Small intestine (tissue), 7 donors: ENCODE data around the gene IP6K3. TPM values are rescaled to one million over a fixed set of nuclear protein-coding genes. Genes with fewer than 3 reads are reported as not detected.

ENCODE experiments used
- DNase-seq, 2 donors: peaks; one replicate each; pipeline versions ENCODE4 v3.0.0 to v3.0.0-alpha.2; 2013
- FAIRE-seq: peaks from 2 replicates; lab custom pipeline; 2012; peaks lifted over from hg19 to GRCh38; lab: Jason Lieb, UNC
- H3K27ac ChIP-seq, 3 donors: one replicate each; pipeline ENCODE4 v1.5.1; 2013; ENCODE audit warnings: low read length in 2 of 3, mild to moderate bottlenecking in 2 of 3, control low read depth in 1 of 3, inconsistent platforms in 1 of 3, low read depth in 1 of 3, moderate library complexity in 1 of 3
- H3K27me3 ChIP-seq, 3 donors: one replicate each; pipeline ENCODE4 v1.6.1; 2013; ENCODE audit warnings: low read length in 3 of 3, inconsistent platforms in 1 of 3; ENCODE audit not compliant: control insufficient read depth in 3 of 3, insufficient read depth in 3 of 3
- H3K36me3 ChIP-seq, 3 donors: one replicate each; pipeline ENCODE4 v1.6.1; 2013; ENCODE audit warnings: low read length in 3 of 3, inconsistent platforms in 1 of 3, low read depth in 1 of 3, mild to moderate bottlenecking in 1 of 3, moderate library complexity in 1 of 3; ENCODE audit not compliant: control insufficient read depth in 3 of 3, insufficient read depth in 2 of 3
- H3K4me1 ChIP-seq, 3 donors: one replicate each; pipeline ENCODE4 v1.6.1; 2013; ENCODE audit warnings: low read length in 2 of 3, inconsistent platforms in 1 of 3, low read depth in 1 of 3, mild to moderate bottlenecking in 1 of 3, moderate library complexity in 1 of 3; ENCODE audit not compliant: control insufficient read depth in 3 of 3, insufficient read depth in 2 of 3
- H3K4me3 ChIP-seq, 3 donors: one replicate each; pipeline ENCODE4 v1.5.1; 2013; ENCODE audit warnings: low read length in 3 of 3, control low read depth in 1 of 3, inconsistent platforms in 1 of 3, low read depth in 1 of 3, mild to moderate bottlenecking in 1 of 3, moderate library complexity in 1 of 3
- H3K9me3 ChIP-seq, 2 donors: one replicate each; pipeline ENCODE4 v1.6.1; 2013; ENCODE audit warnings: low read depth in 1 of 2, low read length in 1 of 2; ENCODE audit not compliant: control insufficient read depth in 2 of 2, insufficient read depth in 1 of 2
- WGBS, 3 donors: extraction: QIAGEN DNeasy Blood & Tissue Kit; methylation state at CpG; one replicate each; pipeline ENCODE4 v1.1.7; 2013; 5-methylcytosine and 5-hydroxymethylcytosine counted together
- polyA plus RNA-seq, 4 donors: library from polyadenylated mRNA; stranded (reverse) in 3 of 4; unstranded in 1 of 4; fragments of 200-250 nt in 3 of 4; fragments of 120-200 nt in 1 of 4; gene quantifications; one replicate each; pipeline versions ENCODE4 v1.2.1 to v1.2.3, GENCODE V29; 2013
- donor health status: healthy with polysubstance abuse.
- donor health status: control.
- donor health status: control.
- donor health status: Bipolar disorder and iron deficiency.
- donor health status: healthy.

The IP6K3 gene
- polyA plus RNA-seq, 4 donors: 0.35 to 1.0 (median 0.72) TPM

GRCh38 chr6:33704215-33705066 is 42.3 kb downstream of the IP6K3 start:
- no peaks in the 10 kb centered on the region for H3K9me3 ChIP-seq
- no peak for FAIRE-seq
- 85 to 90% (median 88%) methylated on average over 11 of the region's 11 CpGs for WGBS, 3 donors
- peak in 1 of 2 donors; percentile 42 for DNase-seq
- no peak overlapping the region for H3K4me3 ChIP-seq
- H3K27ac ChIP-seq: no peak overlapping the region
- H3K27me3 ChIP-seq: no peaks in the 10 kb centered on the region
- peaks cover 0 to 7% (median 0%) of the 10 kb centered on the region in 3 donors for H3K4me1 ChIP-seq
- peaks cover 0 to 47% (median 3%) of the 10 kb centered on the region in 3 donors for H3K36me3 ChIP-seq

GRCh38 chr6:33702345-33702977 is 44.2 kb downstream of the IP6K3 start:
- WGBS, 3 donors: 80 to 96% (median 83%) methylated on average over 1 of the region's 1 CpG
- no peak for FAIRE-seq
- peaks cover 0 to 51% (median 7%) of the 10 kb centered on the region in 3 donors for H3K36me3 ChIP-seq

DNA sequence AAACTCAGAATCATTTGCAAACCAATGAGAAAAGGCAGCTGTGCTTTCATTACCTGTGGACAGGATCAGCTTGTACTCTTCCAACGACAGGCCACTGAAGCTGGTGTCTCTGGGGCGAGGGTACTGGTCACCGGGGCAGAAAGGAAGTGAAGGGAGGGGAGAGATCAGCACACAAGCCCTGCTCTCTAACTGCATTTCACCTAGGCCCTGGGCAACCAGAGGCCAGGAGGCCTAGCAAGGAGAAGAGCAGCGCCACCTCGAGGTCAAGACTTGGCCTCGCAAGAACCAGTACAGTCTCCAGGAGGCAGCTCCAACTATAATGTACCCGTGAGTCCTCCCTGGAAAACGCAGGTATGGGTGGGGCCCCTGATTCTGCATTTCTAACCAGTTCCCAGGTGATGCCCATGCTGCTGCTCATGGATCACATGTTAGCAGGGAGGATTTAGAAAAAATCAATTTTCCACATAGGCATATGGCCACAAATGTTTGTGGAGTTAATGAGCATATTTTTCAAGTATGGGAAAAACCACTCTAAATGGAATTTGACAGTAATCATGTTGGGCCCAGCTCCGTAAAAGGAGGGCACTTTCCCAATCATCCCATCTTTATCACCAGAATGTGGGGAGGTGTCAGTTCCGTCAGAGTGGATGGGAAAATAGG is 46.2 kb downstream of the IP6K3 start:
- peaks cover 2 to 58% (median 16%) of the 10 kb centered on the region in 3 donors for H3K36me3 ChIP-seq
- 34 to 36% (median 35%) methylated on average over 10 of the region's 10 CpGs for WGBS, 3 donors
- H3K27ac ChIP-seq: peak overlapping the region in 1 of 3 donors; percentile 42
- H3K4me1 ChIP-seq: peaks cover 0 to 10% (median 0%) of the 10 kb centered on the region in 3 donors
- no peaks in the 10 kb centered on the region for H3K27me3 ChIP-seq
- no peaks in the 10 kb centered on the region for H3K9me3 ChIP-seq
- DNase-seq (peak; percentile 87 to 89), FAIRE-seq (no peak)
- no peak overlapping the region for H3K4me3 ChIP-seq

More at GRCh38 chr6:33702345-33702977, 44.2 kb downstream of the IP6K3 start:
- Histone ChIP-seq H3K4me1 (peaks cover 0 to 7% (median 0%) of the 10 kb centered on the region in 3 donors), H3K4me3 (no peak overlapping the region), H3K9me3 (no peaks in the 10 kb centered on the region), H3K27ac (no peak overlapping the region), H3K27me3 (no peaks in the 10 kb centered on the region)
- peak; percentile 67 to 69 for DNase-seq

GRCh38 chr6:33699739-33700138 is 47.0 kb downstream of the IP6K3 start:
- FAIRE-seq (no peak), DNase-seq (no peak)
- Histone ChIP-seq H3K36me3 (peaks cover 2 to 66% (median 19%) of the 10 kb centered on the region in 3 donors), H3K4me1 (peaks cover 0 to 14% (median 0%) of the 10 kb centered on the region in 3 donors), H3K4me3 (no peak overlapping the region), H3K9me3 (no peaks in the 10 kb centered on the region), H3K27ac (no peak overlapping the region), H3K27me3 (no peaks in the 10 kb centered on the region)
- WGBS, 3 donors: 69 to 78% (median 74%) methylated on average over 5 of the region's 5 CpGs

DNA sequence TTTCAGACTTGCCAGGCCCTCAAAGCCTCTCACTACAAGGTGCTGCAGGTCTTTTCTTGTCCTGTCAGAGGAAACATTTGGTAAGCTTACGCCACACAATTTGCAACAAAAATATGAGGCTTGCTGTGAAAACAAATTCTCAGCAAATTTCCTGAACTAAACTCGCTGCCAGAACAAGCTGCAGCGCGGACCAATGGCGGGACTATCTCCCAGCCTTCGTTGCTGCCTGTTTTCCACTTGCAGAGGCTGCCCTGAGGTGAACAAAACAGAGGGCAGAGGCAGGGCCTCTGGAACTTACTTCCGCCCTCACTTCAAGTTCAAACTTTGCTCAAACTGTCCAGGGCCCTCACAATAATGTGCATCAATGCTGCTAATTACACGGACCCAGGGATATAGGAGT is 47.6 kb downstream of the IP6K3 start:
- 76 to 87% (median 83%) methylated on average over 8 of the region's 8 CpGs for WGBS, 3 donors
- Histone ChIP-seq H3K9me3 (no peaks in the 10 kb centered on the region), H3K27ac (no peak overlapping the region), H3K27me3 (no peaks in the 10 kb centered on the region), H3K36me3 (peaks cover 2 to 68% (median 19%) of the 10 kb centered on the region in 3 donors), H3K4me3 (no peak overlapping the region), H3K4me1 (peaks cover 0 to 17% (median 0%) of the 10 kb centered on the region in 3 donors)
- FAIRE-seq: no peak
- no peak for DNase-seq

GRCh38 chr6:33698494-33698893 is 48.2 kb downstream of the IP6K3 start:
- Histone ChIP-seq H3K4me3 (no peak overlapping the region), H3K9me3 (no peaks in the 10 kb centered on the region), H3K36me3 (peaks cover 2 to 73% (median 22%) of the 10 kb centered on the region in 3 donors), H3K27me3 (no peaks in the 10 kb centered on the region), H3K27ac (no peak overlapping the region), H3K4me1 (peaks cover 0 to 21% (median 0%) of the 10 kb centered on the region in 3 donors)
- no peak for FAIRE-seq
- no peak for DNase-seq
- 86 to 90% (median 87%) methylated on average over 10 of the region's 10 CpGs for WGBS, 3 donors

DNA sequence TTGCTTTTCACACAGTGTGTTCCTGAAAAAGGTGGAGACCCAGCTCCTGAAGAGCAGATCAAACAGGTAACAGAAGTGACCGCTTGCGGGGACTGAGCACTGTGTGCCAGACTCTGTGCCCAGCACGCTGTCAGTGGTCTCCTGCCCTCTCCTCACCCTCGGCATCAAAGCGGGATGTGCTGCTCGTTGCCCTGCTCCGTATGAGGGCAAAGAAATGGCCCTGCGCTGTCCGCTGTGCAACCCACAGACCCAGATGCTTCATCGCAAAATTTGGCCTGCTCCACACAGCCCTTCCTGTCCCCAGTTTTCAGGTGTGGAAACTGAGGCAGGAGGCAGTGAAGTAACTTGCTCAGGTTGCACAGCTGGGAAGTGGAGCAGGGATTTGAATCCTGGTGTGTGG is 48.9 kb downstream of the IP6K3 start:
- WGBS, 3 donors: 94 to 95% (median 95%) methylated on average over 10 of the region's 10 CpGs
- H3K9me3 ChIP-seq: no peaks in the 10 kb centered on the region
- H3K4me1 ChIP-seq: peaks cover 0 to 28% (median 0%) of the 10 kb centered on the region in 3 donors
- H3K27ac ChIP-seq: no peak overlapping the region
- H3K36me3 ChIP-seq: peaks cover 2 to 75% (median 23%) of the 10 kb centered on the region in 3 donors
- H3K27me3 ChIP-seq: no peaks in the 10 kb centered on the region
- FAIRE-seq: no peak
- DNase-seq: no peak
- no peak overlapping the region for H3K4me3 ChIP-seq
